ENCODE data around the gene LRRC8C.
"Not testable (repeated sequence)": the region's sequence is repeated elsewhere in the genome, so short reads cannot be mapped to it uniquely, and the experiment has no call there.

The LRRC8C gene

GRCh38 chr1:89632657-89633247 is at the start of gene LRRC8C:
Gene LRRC8C (plus strand): TSS chr1:89633120. CDS start chr1:89686474, 53,354 bp downstream.
- DNase-seq (ENCODE audit: extremely low read depth in 1 of 2, low read depth in 1 of 2): peak; percentile 79 to 83

GRCh38 chr1:89584211-89584610 is 48.7 kb upstream of the LRRC8C start:
- no peak for DNase-seq (ENCODE audit: extremely low read depth in 1 of 2, low read depth in 1 of 2)

- DNase-seq (ENCODE audit: extremely low read depth in 1 of 2, low read depth in 1 of 2): no peak
Measured at GRCh38 chr1:89584781-89585180, 48.1 kb upstream of the LRRC8C start.

GRCh38 chr1:89587729-89588161 is 45.2 kb upstream of the LRRC8C start:
- no peak for DNase-seq (ENCODE audit: extremely low read depth in 1 of 2, low read depth in 1 of 2)

- DNase-seq (ENCODE audit: extremely low read depth in 1 of 2, low read depth in 1 of 2): no peak
Measured at GRCh38 chr1:89588480-89588879, 44.4 kb upstream of the LRRC8C start.

GRCh38 chr1:89589515-89589914 is 43.4 kb upstream of the LRRC8C start:
- DNase-seq (ENCODE audit: extremely low read depth in 1 of 2, low read depth in 1 of 2): no peak

- no peak for DNase-seq (ENCODE audit: extremely low read depth in 1 of 2, low read depth in 1 of 2)
Measured at GRCh38 chr1:89590341-89591080, 42.4 kb upstream of the LRRC8C start.

- DNase-seq (ENCODE audit: extremely low read depth in 1 of 2, low read depth in 1 of 2): not testable (repeated sequence)
Measured at GRCh38 chr1:89592861-89593302, 40.0 kb upstream of the LRRC8C start.

GRCh38 chr1:89594096-89594740 is 38.7 kb upstream of the LRRC8C start:
- no peak for DNase-seq (ENCODE audit: extremely low read depth in 1 of 2, low read depth in 1 of 2)

- no peak for DNase-seq (ENCODE audit: extremely low read depth in 1 of 2, low read depth in 1 of 2)
Measured at GRCh38 chr1:89596698-89597097, 36.2 kb upstream of the LRRC8C start.

- no peak for DNase-seq (ENCODE audit: extremely low read depth in 1 of 2, low read depth in 1 of 2)
Measured at GRCh38 chr1:89598450-89599331, 34.2 kb upstream of the LRRC8C start.

- no peak for DNase-seq (ENCODE audit: extremely low read depth in 1 of 2, low read depth in 1 of 2)
Measured at GRCh38 chr1:89599332-89599630, 33.6 kb upstream of the LRRC8C start.

GRCh38 chr1:89600451-89601224 is 32.3 kb upstream of the LRRC8C start:
- DNase-seq (ENCODE audit: extremely low read depth in 1 of 2, low read depth in 1 of 2): no peak

GRCh38 chr1:89602871-89603404 is 30.0 kb upstream of the LRRC8C start:
- DNase-seq (ENCODE audit: extremely low read depth in 1 of 2, low read depth in 1 of 2): no peak

GRCh38 chr1:89603651-89604413 is 29.1 kb upstream of the LRRC8C start:
- peak in 1 of 2 donors; percentile 53 for DNase-seq (ENCODE audit: extremely low read depth in 1 of 2, low read depth in 1 of 2)

GRCh38 chr1:89604414-89604735 is 28.5 kb upstream of the LRRC8C start:
- no peak for DNase-seq (ENCODE audit: extremely low read depth in 1 of 2, low read depth in 1 of 2)

GRCh38 chr1:89605692-89606091 is 27.2 kb upstream of the LRRC8C start:
- DNase-seq (ENCODE audit: extremely low read depth in 1 of 2, low read depth in 1 of 2): no peak

GRCh38 chr1:89606227-89606980 is 26.5 kb upstream of the LRRC8C start:
- DNase-seq (ENCODE audit: extremely low read depth in 1 of 2, low read depth in 1 of 2): no peak

- no peak for DNase-seq (ENCODE audit: extremely low read depth in 1 of 2, low read depth in 1 of 2)
Measured at GRCh38 chr1:89607156-89607555, 25.8 kb upstream of the LRRC8C start.
